ENCODE data around the gene CFAP46. TPM values are rescaled to one million over a fixed set of nuclear protein-coding genes. Genes with fewer than 3 reads are reported as not detected.

CFAP46 gene
- total RNA-seq, 1 experiment from 2014 or later: not detected

DNA sequence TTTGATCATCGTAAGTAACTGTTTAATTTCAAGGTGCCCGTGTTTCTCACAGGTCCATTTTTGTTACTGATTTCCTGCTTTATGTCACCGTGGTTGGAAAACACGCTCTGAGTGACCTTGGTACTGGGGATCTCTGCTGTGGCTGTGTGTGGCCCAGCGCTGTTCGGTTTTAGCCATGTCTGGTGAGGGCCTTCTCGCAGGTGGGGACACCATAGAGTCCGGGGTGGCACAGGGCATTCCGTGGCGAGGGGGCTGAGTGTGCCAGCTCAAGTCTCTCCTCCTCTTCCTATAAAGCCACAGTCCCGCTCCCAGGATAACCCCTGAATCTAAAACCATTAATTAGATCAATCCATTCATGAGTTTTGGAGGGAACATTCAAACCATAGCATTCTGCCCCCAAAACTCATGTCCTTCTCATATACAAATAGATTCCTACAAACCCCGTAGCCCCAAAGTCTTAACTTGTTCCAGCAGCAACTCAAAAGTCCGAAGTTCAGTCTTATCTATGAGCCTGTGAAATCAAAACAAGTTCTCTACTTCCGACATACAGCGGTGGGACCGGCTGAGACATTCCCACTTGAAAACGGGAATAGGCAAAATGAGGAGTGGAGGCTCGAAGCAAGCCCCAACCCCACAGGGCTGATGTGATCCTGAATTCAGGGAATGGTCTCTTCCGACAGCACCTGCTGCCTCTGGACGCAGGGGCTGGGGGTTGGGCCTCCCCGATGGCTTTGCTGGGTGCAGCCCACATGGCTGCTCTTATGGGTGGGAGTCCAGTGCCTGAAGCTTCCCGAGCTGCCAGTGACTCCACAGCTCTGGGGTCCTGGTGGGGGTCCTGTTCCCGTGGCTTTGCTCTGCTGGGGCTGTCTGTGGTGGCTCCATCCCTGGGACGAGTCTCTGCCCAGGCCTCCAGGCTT lies 101.4 kb downstream of the CFAP46 start:
- CTCF ChIA-PET: no interaction called here
- intact Hi-C loops (cut with micrococcal nuclease; ENCODE audit: unreplicated experiment): no loop called here
- Mint-ChIP-seq H3K27ac (ENCODE audit: unreplicated experiment) (no peak overlapping the region), H3K36me3 (ENCODE audit: insufficient read depth, unreplicated experiment) (no peaks in the 10 kb centered on the region), H3K4me1 (ENCODE audit: low read depth, unreplicated experiment) (no peaks in the 10 kb centered on the region), H3K4me3 (ENCODE audit: low read depth, unreplicated experiment) (no peak overlapping the region), H3K9me3 (ENCODE audit: low read depth, unreplicated experiment) (peaks cover 7% of the 10 kb centered on the region), H3K27me3 (ENCODE audit: unreplicated experiment) (peaks cover 44% of the 10 kb centered on the region)
- no TSS peak for BruUV-seq (replicated peaks)
- DNase-seq: no peak
- TF ChIP-seq, protein P1, sequence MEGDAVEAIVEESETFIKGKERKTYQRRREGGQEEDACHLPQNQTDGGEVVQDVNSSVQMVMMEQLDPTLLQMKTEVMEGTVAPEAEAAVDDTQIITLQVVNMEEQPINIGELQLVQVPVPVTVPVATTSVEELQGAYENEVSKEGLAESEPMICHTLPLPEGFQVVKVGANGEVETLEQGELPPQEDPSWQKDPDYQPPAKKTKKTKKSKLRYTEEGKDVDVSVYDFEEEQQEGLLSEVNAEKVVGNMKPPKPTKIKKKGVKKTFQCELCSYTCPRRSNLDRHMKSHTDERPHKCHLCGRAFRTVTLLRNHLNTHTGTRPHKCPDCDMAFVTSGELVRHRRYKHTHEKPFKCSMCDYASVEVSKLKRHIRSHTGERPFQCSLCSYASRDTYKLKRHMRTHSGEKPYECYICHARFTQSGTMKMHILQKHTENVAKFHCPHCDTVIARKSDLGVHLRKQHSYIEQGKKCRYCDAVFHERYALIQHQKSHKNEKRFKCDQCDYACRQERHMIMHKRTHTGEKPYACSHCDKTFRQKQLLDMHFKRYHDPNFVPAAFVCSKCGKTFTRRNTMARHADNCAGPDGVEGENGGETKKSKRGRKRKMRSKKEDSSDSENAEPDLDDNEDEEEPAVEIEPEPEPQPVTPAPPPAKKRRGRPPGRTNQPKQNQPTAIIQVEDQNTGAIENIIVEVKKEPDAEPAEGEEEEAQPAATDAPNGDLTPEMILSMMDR (IDR thresholded peaks at IDR 0.05; ENCODE audit: unreplicated experiment): no peak

DNA sequence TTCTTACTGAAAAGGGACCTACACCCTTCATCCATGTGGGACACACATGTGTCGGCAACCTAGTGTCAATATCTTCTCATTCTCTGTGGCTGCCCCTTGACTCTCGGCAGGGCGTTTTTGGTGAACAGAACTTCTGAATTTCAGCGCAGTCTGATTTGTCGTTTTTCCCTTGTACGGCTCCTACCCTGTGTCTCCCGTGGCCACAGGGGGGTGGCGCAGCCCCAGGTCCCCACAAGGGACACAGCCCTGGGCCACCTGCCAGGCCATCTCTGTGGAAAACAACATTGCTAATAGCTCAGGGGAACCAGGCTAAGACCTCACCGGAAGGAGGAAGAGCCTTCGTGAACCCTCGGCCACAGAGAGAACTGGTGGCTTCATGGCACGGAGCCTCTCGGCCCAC lies 103.3 kb downstream of the CFAP46 start:
- TF ChIP-seq, protein P1 (IDR thresholded peaks at IDR 0.05; ENCODE audit: unreplicated experiment): no peak
- DNase-seq: no peak
- no peaks in the 10 kb centered on the region for H3K4me1 Mint-ChIP-seq (ENCODE audit: low read depth, unreplicated experiment)
- no peaks in the 10 kb centered on the region for H3K36me3 Mint-ChIP-seq (ENCODE audit: insufficient read depth, unreplicated experiment)
- H3K4me3 Mint-ChIP-seq (ENCODE audit: low read depth, unreplicated experiment): no peak overlapping the region
- BruUV-seq (replicated peaks): no TSS peak
- no peak overlapping the region for H3K27ac Mint-ChIP-seq (ENCODE audit: unreplicated experiment)
- intact Hi-C loops (cut with micrococcal nuclease; ENCODE audit: unreplicated experiment): no loop called here
- H3K27me3 Mint-ChIP-seq (ENCODE audit: unreplicated experiment): peaks cover 44% of the 10 kb centered on the region
- CTCF ChIA-PET: no interaction called here
- H3K9me3 Mint-ChIP-seq (ENCODE audit: low read depth, unreplicated experiment): peaks cover 7% of the 10 kb centered on the region

DNA sequence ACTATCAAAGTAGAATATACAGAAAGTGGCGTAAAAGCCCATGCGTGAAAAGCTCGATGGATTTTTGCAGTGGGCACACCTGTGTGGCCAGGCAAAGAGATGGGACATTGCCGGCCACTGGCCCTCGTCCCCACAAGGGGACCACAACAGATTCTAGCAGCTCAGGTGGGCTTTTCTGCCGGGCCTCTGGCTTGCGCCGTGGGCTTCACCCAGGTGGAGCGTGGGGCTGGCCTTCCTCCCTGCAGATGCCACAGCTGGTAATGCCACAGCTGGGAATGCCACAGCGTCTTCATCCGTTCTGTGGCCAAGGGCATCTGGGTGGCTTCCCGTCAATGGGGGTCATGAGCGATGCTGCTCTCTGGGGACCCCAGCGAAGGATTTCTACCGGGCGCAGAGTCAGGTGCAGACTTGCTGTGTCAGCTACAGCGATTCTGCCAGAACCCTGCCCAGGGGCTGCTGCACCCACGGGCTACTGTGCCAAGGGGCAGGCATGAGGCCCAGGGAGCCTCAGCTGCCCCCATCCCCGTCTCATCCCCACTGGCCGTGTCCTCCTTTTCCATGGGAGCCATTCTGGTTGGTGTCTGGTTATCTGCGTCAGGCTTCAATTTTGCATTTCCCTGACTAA lies 103.9 kb downstream of the CFAP46 start:
- Mint-ChIP-seq H3K9me3 (ENCODE audit: low read depth, unreplicated experiment) (peaks cover 7% of the 10 kb centered on the region), H3K27ac (ENCODE audit: unreplicated experiment) (no peak overlapping the region), H3K4me3 (ENCODE audit: low read depth, unreplicated experiment) (no peak overlapping the region), H3K27me3 (ENCODE audit: unreplicated experiment) (peaks cover 44% of the 10 kb centered on the region), H3K36me3 (ENCODE audit: insufficient read depth, unreplicated experiment) (no peaks in the 10 kb centered on the region), H3K4me1 (ENCODE audit: low read depth, unreplicated experiment) (no peaks in the 10 kb centered on the region)
- BruUV-seq (replicated peaks): no TSS peak
- TF ChIP-seq, protein P1 (IDR thresholded peaks at IDR 0.05; ENCODE audit: unreplicated experiment): no peak
- intact Hi-C loops (cut with micrococcal nuclease; ENCODE audit: unreplicated experiment): no loop called here
- CTCF ChIA-PET: no interaction called here
- DNase-seq: no peak

DNA sequence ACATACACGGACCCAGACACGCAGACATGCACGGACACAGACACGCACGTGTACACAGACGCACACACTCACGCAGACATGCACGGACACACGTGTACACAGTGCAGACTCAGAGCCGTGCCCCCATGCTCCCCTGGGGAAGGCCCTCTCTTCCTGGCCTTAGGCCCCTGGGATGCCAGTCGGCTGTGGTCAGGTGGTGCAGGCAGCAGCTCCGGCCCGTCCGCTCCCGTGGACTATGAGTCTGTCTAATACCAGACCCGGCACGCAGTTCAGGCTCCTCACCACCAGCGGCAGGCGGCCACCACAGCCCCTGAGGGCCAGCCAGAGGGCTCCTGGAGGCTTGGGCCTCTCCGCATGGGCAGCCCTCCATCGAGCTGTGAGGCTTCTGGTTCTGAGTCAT lies 104.5 kb downstream of the CFAP46 start:
- peaks cover 7% of the 10 kb centered on the region for H3K9me3 Mint-ChIP-seq (ENCODE audit: low read depth, unreplicated experiment)
- TF ChIP-seq, protein P1 (IDR thresholded peaks at IDR 0.05; ENCODE audit: unreplicated experiment): no peak
- no peaks in the 10 kb centered on the region for H3K4me1 Mint-ChIP-seq (ENCODE audit: low read depth, unreplicated experiment)
- intact Hi-C loops (cut with micrococcal nuclease; ENCODE audit: unreplicated experiment): no loop called here
- peaks cover 44% of the 10 kb centered on the region for H3K27me3 Mint-ChIP-seq (ENCODE audit: unreplicated experiment)
- no TSS peak for BruUV-seq (replicated peaks)
- no peak for DNase-seq
- CTCF ChIA-PET: no interaction called here
- H3K4me3 Mint-ChIP-seq (ENCODE audit: low read depth, unreplicated experiment): no peak overlapping the region
- no peak overlapping the region for H3K27ac Mint-ChIP-seq (ENCODE audit: unreplicated experiment)
- no peaks in the 10 kb centered on the region for H3K36me3 Mint-ChIP-seq (ENCODE audit: insufficient read depth, unreplicated experiment)

Data from Calu3 (cell line).